Hepatocyte (in vitro differentiated cells): Measurements from ENCODE around the gene STRN4. TPM values are rescaled to one million over a fixed set of nuclear protein-coding genes. Genes with fewer than 3 reads are reported as not detected.
A peak's percentile ranks its signal among the peaks of the same experiment; 100 is the strongest.

Experiments used
- DNase-seq: peaks from one replicate; pipeline ENCODE4 v3.0.0-alpha.2; 2016; ENCODE audit warnings: low spot score
- H2AFZ ChIP-seq: fragments of 200-600 bp; sonication (generic); 2 replicates; pipeline ENCODE4 v1.6.0; 2016; ENCODE audit warnings: antibody characterized with exemption, mild to moderate bottlenecking
- H3K27ac ChIP-seq: fragments of 200-600 bp; sonication (generic); 2 replicates; pipeline ENCODE4 v1.5.1; 2016; ENCODE audit warnings: mild to moderate bottlenecking
- H3K27me3 ChIP-seq: fragments of 200-600 bp; sonication (generic); 2 replicates; pipeline ENCODE4 v1.6.1; 2016
- H3K36me3 ChIP-seq: fragments of 200-600 bp; sonication (generic); replicated peaks from 2 replicates; pipeline ENCODE4 v1.5.1; 2016; ENCODE audit warnings: low read depth; ENCODE audit not compliant: insufficient read depth
- H3K4me1 ChIP-seq: fragments of 200-600 bp; sonication (generic); 2 replicates; pipeline ENCODE4 v1.5.1; 2016; ENCODE audit warnings: mild to moderate bottlenecking, moderate library complexity; ENCODE audit not compliant: insufficient read depth
- H3K4me2 ChIP-seq: fragments of 200-600 bp; sonication (generic); 2 replicates; pipeline ENCODE4 v1.6.0; 2016
- H3K4me3 ChIP-seq: fragments of 200-600 bp; sonication (generic); 2 replicates; pipeline ENCODE4 v1.5.1; 2016; ENCODE audit warnings: mild to moderate bottlenecking
- H3K79me2 ChIP-seq: fragments of 200-600 bp; sonication (generic); 2 replicates; pipeline ENCODE4 v1.6.0; 2017; ENCODE audit warnings: mild to moderate bottlenecking
- H3K9me2 ChIP-seq: fragments of 200-600 bp; sonication (generic); replicated peaks from 2 replicates; pipeline ENCODE4 v1.6.0; 2017; ENCODE audit warnings: mild to moderate bottlenecking; ENCODE audit not compliant: insufficient read depth
- H3K9me3 ChIP-seq: fragments of 200-600 bp; sonication (generic); 2 replicates; pipeline ENCODE4 v1.5.1; 2016; ENCODE audit warnings: low read depth, mild to moderate bottlenecking
- H4K20me1 ChIP-seq: fragments of 200-600 bp; sonication (generic); 2 replicates; pipeline ENCODE4 v1.6.0; 2016; ENCODE audit warnings: mild to moderate bottlenecking; ENCODE audit not compliant: insufficient read depth, poor library complexity, severe bottlenecking
- EZH2 ChIP-seq: fragments of 200-600 bp; sonication (generic); IDR thresholded peaks from 2 replicates; pipeline ENCODE4 v1.6.1; 2016; ENCODE audit warnings: antibody characterized with exemption, mild to moderate bottlenecking, borderline replicate concordance
- EZH2phosphoT487 ChIP-seq: fragments of 200-600 bp; sonication (generic); IDR thresholded peaks from one replicate; pipeline ENCODE4 v1.6.1; 2018; ENCODE audit warnings: antibody characterized with exemption, mild to moderate bottlenecking, low read depth, moderate library complexity; ENCODE audit not compliant: unreplicated experiment, severe bottlenecking
- WGBS: methylation state at CpG from one replicate; pipeline ENCODE4 v1.1.6; 2016; ENCODE audit warnings: low lambda C conversion rate; ENCODE audit errors: missing lambda C conversion rate; 5-methylcytosine and 5-hydroxymethylcytosine counted together
- polyA plus RNA-seq: library from polyadenylated mRNA; unstranded; fragments of >200 nt; fragmentation: Nextera tagmentation; extraction: Ambion mirVana; gene quantifications from 2 replicates; pipeline ENCODE4 v1.2.1, GENCODE V29; 2016
- total RNA-seq: library from RNA; depleted of rRNA; stranded (reverse); fragments of >200 nt; gene quantifications from 2 replicates; pipeline ENCODE4 v1.2.3, GENCODE V29; 2014
- TF ChIP-seq, protein P1 (sequence below): fragments of 200-600 bp; sonication (generic); IDR thresholded peaks from 2 replicates; pipeline ENCODE4 v1.5.1; 2016; ENCODE audit warnings: antibody characterized with exemption, mild to moderate bottlenecking; ENCODE audit not compliant: poor library complexity

Gene STRN4
- total and polyA plus RNA-seq, 2 experiments from 2014 or later: 63.7 to 64.1 TPM

DNA sequence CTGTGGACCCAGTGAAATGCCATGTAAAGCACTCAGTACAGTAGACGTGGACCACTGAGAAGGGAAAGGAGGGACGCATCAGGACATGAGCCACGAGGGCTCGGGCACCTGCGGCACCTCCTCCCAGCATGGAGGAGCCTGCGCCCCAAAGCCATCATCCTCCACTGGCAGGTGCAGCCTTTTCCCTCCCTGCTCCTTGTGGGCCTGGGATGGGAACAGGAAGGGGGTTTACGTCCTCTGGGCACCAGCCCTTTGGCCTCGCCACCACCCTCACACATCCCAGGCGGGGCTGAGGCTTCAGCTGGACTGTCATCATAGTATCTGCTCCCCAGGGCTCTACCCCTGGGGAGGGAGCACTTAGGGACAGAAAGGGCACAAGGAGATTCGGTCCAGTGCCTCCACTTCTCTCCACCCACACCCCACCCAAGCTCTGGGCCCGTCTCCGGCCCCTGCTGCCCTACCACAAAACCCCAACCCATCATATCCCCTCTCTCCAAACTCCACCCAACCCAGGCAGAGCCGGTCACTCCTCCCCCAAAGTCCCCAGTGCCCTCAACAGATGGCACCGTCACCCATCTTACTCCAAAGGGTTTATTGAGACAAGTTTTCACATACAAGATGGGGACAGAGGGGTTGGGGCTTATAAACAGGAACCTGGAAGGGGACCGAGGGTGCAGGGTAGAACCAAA is 27.2 kb downstream of the STRN4 start:
- H3K27ac ChIP-seq: no peak overlapping the region
- H3K9me2 ChIP-seq: no peaks in the 10 kb centered on the region
- peaks cover 26% of the 10 kb centered on the region for H3K79me2 ChIP-seq
- no peak for TF ChIP-seq EZH2
- no peak for TF ChIP-seq EZH2phosphoT487
- TF ChIP-seq, protein P1, sequence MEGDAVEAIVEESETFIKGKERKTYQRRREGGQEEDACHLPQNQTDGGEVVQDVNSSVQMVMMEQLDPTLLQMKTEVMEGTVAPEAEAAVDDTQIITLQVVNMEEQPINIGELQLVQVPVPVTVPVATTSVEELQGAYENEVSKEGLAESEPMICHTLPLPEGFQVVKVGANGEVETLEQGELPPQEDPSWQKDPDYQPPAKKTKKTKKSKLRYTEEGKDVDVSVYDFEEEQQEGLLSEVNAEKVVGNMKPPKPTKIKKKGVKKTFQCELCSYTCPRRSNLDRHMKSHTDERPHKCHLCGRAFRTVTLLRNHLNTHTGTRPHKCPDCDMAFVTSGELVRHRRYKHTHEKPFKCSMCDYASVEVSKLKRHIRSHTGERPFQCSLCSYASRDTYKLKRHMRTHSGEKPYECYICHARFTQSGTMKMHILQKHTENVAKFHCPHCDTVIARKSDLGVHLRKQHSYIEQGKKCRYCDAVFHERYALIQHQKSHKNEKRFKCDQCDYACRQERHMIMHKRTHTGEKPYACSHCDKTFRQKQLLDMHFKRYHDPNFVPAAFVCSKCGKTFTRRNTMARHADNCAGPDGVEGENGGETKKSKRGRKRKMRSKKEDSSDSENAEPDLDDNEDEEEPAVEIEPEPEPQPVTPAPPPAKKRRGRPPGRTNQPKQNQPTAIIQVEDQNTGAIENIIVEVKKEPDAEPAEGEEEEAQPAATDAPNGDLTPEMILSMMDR: no peak
- H3K4me2 ChIP-seq: no peak overlapping the region
- DNase-seq: no peak
- peaks cover 7% of the 10 kb centered on the region for H3K4me1 ChIP-seq
- H3K27me3 ChIP-seq: no peaks in the 10 kb centered on the region
- WGBS: 83% methylated on average over 15 of the region's 15 CpGs
- no peak overlapping the region for H2AFZ ChIP-seq
- no peaks in the 10 kb centered on the region for H3K9me3 ChIP-seq
- H3K4me3 ChIP-seq: no peak overlapping the region
- H3K36me3 ChIP-seq: no peaks in the 10 kb centered on the region
- no peaks in the 10 kb centered on the region for H4K20me1 ChIP-seq

DNA sequence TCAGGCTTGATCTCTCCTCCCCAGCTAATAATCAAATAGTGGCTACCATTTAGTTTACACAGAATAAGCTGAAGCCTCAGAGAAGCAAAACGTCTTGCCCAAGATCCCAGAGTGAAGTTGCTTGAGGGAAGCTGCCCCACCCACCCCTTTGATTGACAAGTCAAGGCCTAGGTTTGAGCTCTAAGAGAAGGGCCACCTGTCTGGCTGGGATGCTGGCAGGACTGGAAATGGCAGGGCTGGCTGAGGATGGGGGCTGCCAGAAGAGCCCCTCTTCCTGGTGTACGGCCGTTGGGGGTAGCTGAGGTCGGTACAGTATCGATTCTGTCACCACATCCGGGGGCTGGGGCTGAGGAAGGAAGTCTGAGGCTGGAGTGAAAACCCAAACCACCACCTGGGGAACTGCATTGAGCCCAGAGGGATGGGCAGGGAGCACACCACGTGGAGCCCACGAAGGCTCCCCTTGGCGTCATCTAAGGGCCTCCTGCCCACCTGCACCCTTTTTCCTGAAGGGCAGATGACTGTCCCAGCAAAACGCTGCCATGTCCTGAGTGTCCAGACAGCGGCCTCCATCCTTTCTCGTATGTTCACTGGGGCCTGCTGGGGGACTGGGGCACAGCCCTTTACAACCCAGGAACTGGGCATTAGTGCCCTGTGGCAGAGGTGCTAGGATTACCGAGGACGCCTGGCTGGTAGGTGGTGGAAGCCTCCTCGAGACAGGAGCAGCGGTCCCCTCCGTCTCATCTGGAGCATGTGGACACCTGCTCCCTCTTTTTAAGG is 27.9 kb downstream of the STRN4 start:
- Histone ChIP-seq H3K36me3 (no peaks in the 10 kb centered on the region), H3K9me3 (no peaks in the 10 kb centered on the region), H3K9me2 (no peaks in the 10 kb centered on the region), H3K27ac (peak overlapping the region; percentile 95), H4K20me1 (no peaks in the 10 kb centered on the region), H3K27me3 (no peaks in the 10 kb centered on the region), H2AFZ (no peak overlapping the region), H3K4me3 (no peak overlapping the region), H3K4me1 (peaks cover 11% of the 10 kb centered on the region), H3K79me2 (peaks cover 33% of the 10 kb centered on the region), H3K4me2 (peak overlapping the region; percentile 90)
- WGBS: 85% methylated on average over 17 of the region's 17 CpGs
- TF ChIP-seq EZH2 (no peak), EZH2phosphoT487 (no peak)
- TF ChIP-seq, protein P1: no peak
- peak; percentile 50 for DNase-seq

DNA sequence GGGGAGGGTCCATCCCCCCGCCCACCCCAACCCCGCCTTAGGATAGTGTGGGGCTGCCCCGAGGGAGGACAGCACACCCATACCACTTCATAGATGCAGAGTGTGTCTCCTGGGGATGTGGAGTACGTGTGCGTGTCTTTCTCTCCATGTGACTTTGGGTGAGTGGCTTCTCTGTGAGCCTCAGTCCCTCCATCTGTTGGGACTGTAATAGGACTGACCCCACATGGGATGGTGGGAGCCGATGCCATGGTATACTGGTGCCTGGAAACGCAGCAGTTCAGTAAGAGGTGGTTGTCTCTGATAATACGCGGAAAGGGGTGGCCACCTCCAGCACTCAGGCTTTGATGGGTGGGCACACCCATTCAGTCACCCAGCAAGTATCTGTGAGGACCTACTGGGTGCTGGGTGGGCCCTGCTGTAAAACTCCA is 28.5 kb downstream of the STRN4 start:
- peaks cover 38% of the 10 kb centered on the region for H3K79me2 ChIP-seq
- peak overlapping the region; percentile 90 for H3K4me2 ChIP-seq
- H3K9me3 ChIP-seq: no peaks in the 10 kb centered on the region
- no peak for DNase-seq
- 40% methylated on average over 9 of the region's 9 CpGs for WGBS
- no peaks in the 10 kb centered on the region for H4K20me1 ChIP-seq
- H3K27ac ChIP-seq: peak overlapping the region; percentile 95
- no peak overlapping the region for H2AFZ ChIP-seq
- H3K4me3 ChIP-seq: no peak overlapping the region
- H3K4me1 ChIP-seq: peaks cover 11% of the 10 kb centered on the region
- TF ChIP-seq, protein P1: no peak
- no peak for TF ChIP-seq EZH2
- TF ChIP-seq EZH2phosphoT487: no peak
- H3K9me2 ChIP-seq: no peaks in the 10 kb centered on the region
- no peaks in the 10 kb centered on the region for H3K27me3 ChIP-seq
- no peaks in the 10 kb centered on the region for H3K36me3 ChIP-seq
